ENCODE measurements around the gene C2orf92.
"Not testable (repeated sequence)": the region's sequence is repeated elsewhere in the genome, so short reads cannot be mapped to it uniquely, and the experiment has no call there.

- not testable (repeated sequence) for TF ChIP-seq CTCF (IDR thresholded peaks at IDR 0.05; ENCODE audit: borderline replicate concordance, extremely low read depth, low read length, poor library complexity, severe bottlenecking); EZH2 (IDR thresholded peaks at IDR 0.05; ENCODE audit: borderline replicate concordance, low read depth, low read length, severe bottlenecking)
Observed at GRCh38 chr2:97626049-97626430, 43.5 kb upstream of the C2orf92 start.

Measured in DND-41 (cell line).